AG04449 (cell line): ENCODE results near the gene ECHDC1.

Experiments used
- CTCF ChIA-PET: fragments of 350-600 bp; formaldehyde crosslinking; extraction: SDS; loops from one replicate; lab custom pipeline; 2021; ENCODE audit warnings: antibody characterized with exemption; lab: Yijun Ruan, JAX
- POLR2A ChIA-PET: fragments of 400-600, 350-600 bp; formaldehyde crosslinking; extraction: SDS; loops from one replicate; lab custom pipeline; 2020; ENCODE audit warnings: antibody characterized with exemption, inconsistent platforms; lab: Yijun Ruan, JAX
- DNase-seq: peaks from one replicate; pipeline ENCODE4 v3.0.0-alpha.2; 2010; ENCODE audit warnings: low read depth, low spot score
- H3K4me3 ChIP-seq: 2 replicates; pipeline ENCODE4 v1.5.1; 2011; ENCODE audit warnings: low read depth, mild to moderate bottlenecking, control low read depth, low read length
- TF ChIP-seq, protein P1 (sequence below): IDR thresholded peaks from one replicate; pipeline ENCODE4 v1.5.1; 2011; ENCODE audit warnings: mild to moderate bottlenecking, moderate library complexity, low read length, control low read depth, inconsistent platforms; ENCODE audit not compliant: insufficient read depth; ENCODE audit errors: missing control alignments

Gene ECHDC1

DNA sequence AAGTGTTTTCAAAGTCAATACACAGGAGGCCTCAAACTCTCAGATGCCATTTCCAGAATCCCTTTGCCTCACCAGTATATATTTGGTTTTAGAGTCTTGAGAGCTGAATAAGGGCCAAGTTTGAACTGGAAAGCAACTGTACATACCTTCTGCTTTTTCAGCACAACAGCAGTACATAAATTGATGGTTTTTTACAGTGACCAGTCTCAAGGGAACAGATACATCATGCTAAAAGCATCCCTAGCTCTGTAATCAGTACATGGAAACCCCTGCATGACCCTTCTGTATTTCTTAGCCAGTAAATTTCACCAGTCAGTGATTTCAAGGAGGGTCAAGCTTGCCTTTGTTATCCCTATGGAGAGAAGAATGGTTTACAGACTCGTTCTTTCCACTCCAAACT lies 40.6 kb upstream of the ECHDC1 start:
- DNase-seq: peak; percentile 44
- TF ChIP-seq, protein P1, sequence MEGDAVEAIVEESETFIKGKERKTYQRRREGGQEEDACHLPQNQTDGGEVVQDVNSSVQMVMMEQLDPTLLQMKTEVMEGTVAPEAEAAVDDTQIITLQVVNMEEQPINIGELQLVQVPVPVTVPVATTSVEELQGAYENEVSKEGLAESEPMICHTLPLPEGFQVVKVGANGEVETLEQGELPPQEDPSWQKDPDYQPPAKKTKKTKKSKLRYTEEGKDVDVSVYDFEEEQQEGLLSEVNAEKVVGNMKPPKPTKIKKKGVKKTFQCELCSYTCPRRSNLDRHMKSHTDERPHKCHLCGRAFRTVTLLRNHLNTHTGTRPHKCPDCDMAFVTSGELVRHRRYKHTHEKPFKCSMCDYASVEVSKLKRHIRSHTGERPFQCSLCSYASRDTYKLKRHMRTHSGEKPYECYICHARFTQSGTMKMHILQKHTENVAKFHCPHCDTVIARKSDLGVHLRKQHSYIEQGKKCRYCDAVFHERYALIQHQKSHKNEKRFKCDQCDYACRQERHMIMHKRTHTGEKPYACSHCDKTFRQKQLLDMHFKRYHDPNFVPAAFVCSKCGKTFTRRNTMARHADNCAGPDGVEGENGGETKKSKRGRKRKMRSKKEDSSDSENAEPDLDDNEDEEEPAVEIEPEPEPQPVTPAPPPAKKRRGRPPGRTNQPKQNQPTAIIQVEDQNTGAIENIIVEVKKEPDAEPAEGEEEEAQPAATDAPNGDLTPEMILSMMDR: no peak
- CTCF ChIA-PET: no interaction called here
- POLR2A ChIA-PET: interaction anchor here (0.8 kb wide), 1 partner anchor 132 kb away, joined by 3 read pairs; no protein-coding TSS in a partner anchor
- H3K4me3 ChIP-seq: no peak overlapping the region

GRCh38 chr6:127382413-127382812 lies 39.0 kb upstream of the ECHDC1 start:
- H3K4me3 ChIP-seq: no peak overlapping the region
- ChIA-PET CTCF (interaction anchor here (1.1 kb wide), 1 partner anchor 34 kb away, joined by 3 read pairs; no protein-coding TSS in a partner anchor), POLR2A (no interaction called here)
- TF ChIP-seq, protein P1: no peak
- no peak for DNase-seq

- TF ChIP-seq, protein P1: no peak
- no peak overlapping the region for H3K4me3 ChIP-seq
- ChIA-PET CTCF (interaction anchor here (1.2 kb wide), 1 partner anchor 14 kb away, joined by 3 read pairs; no protein-coding TSS in a partner anchor), POLR2A (no interaction called here)
- no peak for DNase-seq
These were observed 38.0 kb upstream of the ECHDC1 start for GRCh38 chr6:127381384-127381783.

DNA sequence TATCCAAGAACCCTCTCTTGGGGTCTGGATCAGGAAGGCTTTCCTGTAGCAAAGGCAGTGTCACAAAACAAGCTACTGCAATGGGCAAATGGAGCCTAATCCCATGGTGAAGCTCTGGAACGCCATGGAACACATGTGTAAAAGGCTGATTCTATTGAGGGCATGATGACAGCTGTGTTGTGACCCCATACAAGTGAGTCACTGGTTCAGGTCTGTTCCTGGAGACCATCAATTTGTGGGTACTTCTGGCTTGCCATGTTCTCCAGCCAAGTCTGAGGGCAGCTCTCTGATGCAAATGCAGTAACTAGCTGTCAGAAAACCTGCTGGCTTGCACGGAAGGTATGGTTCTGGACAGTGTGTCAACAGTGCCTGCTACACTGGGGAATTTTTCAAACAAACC lies 33.3 kb upstream of the ECHDC1 start:
- DNase-seq: no peak
- ChIA-PET POLR2A (no interaction called here), CTCF (interaction anchor here (0.5 kb wide), 1 partner anchor 26 kb away, joined by 3 read pairs; no protein-coding TSS in a partner anchor)
- H3K4me3 ChIP-seq: no peak overlapping the region
- TF ChIP-seq, protein P1: no peak

- POLR2A ChIA-PET: interaction anchor here (1.2 kb wide), 1 partner anchor 24 kb away, joined by 3 read pairs; no protein-coding TSS in a partner anchor
- no peak overlapping the region for H3K4me3 ChIP-seq
- CTCF ChIA-PET: interaction anchor here (1.0 to 1.4 kb wide), 3 partner anchors 14 to 150 kb away, joined by 3 to 4 read pairs (median 3); no protein-coding TSS in a partner anchor
These were observed 23.6 kb upstream of the ECHDC1 start for GRCh38 chr6:127367023-127367375.

More at GRCh38 chr6:127367023-127367375, 23.6 kb upstream of the ECHDC1 start:
- no peak for DNase-seq
- TF ChIP-seq, protein P1: no peak
